ENCODE results near the gene PCDH9. TPM values are rescaled to one million over a fixed set of nuclear protein-coding genes. Genes with fewer than 3 reads are reported as not detected.

Gene PCDH9
- total RNA-seq, 1 donor from 2014 or later, result 33.8 TPM

- no peaks in the 10 kb centered on the region for H3K9me3 Mint-ChIP-seq (ENCODE audit: unreplicated experiment)
- TF ChIP-seq, protein P1, sequence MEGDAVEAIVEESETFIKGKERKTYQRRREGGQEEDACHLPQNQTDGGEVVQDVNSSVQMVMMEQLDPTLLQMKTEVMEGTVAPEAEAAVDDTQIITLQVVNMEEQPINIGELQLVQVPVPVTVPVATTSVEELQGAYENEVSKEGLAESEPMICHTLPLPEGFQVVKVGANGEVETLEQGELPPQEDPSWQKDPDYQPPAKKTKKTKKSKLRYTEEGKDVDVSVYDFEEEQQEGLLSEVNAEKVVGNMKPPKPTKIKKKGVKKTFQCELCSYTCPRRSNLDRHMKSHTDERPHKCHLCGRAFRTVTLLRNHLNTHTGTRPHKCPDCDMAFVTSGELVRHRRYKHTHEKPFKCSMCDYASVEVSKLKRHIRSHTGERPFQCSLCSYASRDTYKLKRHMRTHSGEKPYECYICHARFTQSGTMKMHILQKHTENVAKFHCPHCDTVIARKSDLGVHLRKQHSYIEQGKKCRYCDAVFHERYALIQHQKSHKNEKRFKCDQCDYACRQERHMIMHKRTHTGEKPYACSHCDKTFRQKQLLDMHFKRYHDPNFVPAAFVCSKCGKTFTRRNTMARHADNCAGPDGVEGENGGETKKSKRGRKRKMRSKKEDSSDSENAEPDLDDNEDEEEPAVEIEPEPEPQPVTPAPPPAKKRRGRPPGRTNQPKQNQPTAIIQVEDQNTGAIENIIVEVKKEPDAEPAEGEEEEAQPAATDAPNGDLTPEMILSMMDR (IDR thresholded peaks at IDR 0.05), result no peak
- no peaks in the 10 kb centered on the region for H3K4me1 Mint-ChIP-seq (ENCODE audit: unreplicated experiment)
- no peak overlapping the region for H3K27ac Mint-ChIP-seq (ENCODE audit: unreplicated experiment)
- H3K4me3 Mint-ChIP-seq (ENCODE audit: unreplicated experiment), result no peak overlapping the region
- no peaks in the 10 kb centered on the region for H3K36me3 Mint-ChIP-seq (ENCODE audit: unreplicated experiment)
- no peak for DNase-seq (ENCODE audit: extremely low spot score, unreplicated experiment)
- H3K27me3 Mint-ChIP-seq (ENCODE audit: unreplicated experiment), result no peaks in the 10 kb centered on the region
Observed at GRCh38 chr13:66805657-66806056, 424.5 kb downstream of the PCDH9 start.

DNA sequence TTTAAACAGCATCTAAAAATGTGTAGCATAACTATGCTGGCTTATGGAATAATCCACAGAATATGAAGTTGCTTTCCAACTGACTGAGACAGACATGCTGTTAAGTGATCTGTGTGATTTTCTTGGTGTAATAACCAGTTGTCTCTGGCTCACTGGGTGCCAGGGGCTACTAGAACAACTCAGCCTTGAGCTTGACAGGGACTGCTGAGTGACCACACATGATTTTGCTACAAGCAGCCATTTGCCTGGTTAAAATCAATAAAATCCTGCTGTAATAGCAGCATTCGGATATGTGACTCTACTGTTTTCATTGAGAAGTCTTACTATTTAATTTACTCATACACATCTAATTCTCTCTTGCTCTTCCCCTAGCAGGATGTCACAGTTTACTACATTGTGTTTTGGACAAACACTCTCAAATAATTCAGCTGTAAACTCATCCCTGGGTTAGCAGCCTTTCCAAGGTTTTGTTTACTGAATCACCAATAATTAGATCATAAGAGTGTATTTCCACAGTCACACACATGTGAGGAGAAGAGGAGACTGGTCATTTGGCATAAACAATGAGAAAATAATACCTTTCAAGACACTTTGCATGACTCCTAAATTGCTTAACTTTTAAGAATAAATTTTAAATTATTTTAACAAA lies 426.2 kb downstream of the PCDH9 start:
- TF ChIP-seq, protein P1 (IDR thresholded peaks at IDR 0.05), result no peak
- H3K27ac Mint-ChIP-seq (ENCODE audit: unreplicated experiment), result no peak overlapping the region
- DNase-seq (ENCODE audit: extremely low spot score, unreplicated experiment), result no peak
- no peak overlapping the region for H3K4me3 Mint-ChIP-seq (ENCODE audit: unreplicated experiment)
- H3K4me1 Mint-ChIP-seq (ENCODE audit: unreplicated experiment), result no peaks in the 10 kb centered on the region
- H3K9me3 Mint-ChIP-seq (ENCODE audit: unreplicated experiment), result no peaks in the 10 kb centered on the region
- no peaks in the 10 kb centered on the region for H3K36me3 Mint-ChIP-seq (ENCODE audit: unreplicated experiment)
- H3K27me3 Mint-ChIP-seq (ENCODE audit: unreplicated experiment), result no peaks in the 10 kb centered on the region

DNA sequence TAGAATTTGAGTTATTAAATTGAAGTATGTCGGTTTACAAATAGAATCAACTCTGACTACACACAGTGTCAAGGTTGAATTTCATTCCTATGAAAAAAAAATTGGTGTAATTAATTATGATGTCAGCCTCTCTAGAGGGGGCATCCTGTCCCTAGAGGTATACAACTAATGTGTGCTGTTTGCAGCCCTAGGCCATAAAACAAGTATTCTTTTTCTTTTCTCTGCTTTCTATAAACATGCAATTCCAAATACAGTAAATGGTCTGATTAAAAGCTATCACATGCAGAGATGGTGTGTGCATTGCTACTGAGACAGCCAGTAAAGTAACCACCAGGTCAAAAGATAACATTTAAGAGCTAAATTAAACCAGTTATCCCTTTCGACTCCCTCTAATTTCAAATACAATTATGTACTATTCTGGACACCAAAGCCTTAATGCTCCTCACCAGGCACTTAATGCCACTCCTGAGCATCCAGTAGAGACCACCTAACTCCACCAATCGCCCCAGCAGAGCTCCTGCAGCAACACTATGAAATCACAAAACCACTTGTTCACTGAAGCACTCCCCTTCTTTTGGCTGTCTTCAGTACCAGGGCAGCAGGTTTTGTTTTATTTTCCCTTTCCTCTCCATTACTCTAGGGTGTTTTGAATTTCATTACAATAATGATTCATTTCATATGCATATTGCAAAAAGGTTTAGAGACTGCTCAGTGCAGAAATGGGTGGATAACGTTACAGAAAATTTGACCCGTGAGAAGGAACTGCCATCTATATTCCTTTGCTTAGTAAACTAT lies 426.9 kb downstream of the PCDH9 start:
- Mint-ChIP-seq H3K4me1 (ENCODE audit: unreplicated experiment) (no peaks in the 10 kb centered on the region), H3K9me3 (ENCODE audit: unreplicated experiment) (no peaks in the 10 kb centered on the region), H3K27me3 (ENCODE audit: unreplicated experiment) (no peaks in the 10 kb centered on the region), H3K4me3 (ENCODE audit: unreplicated experiment) (no peak overlapping the region), H3K36me3 (ENCODE audit: unreplicated experiment) (no peaks in the 10 kb centered on the region), H3K27ac (ENCODE audit: unreplicated experiment) (no peak overlapping the region)
- TF ChIP-seq, protein P1 (IDR thresholded peaks at IDR 0.05), result no peak
- DNase-seq (ENCODE audit: extremely low spot score, unreplicated experiment), result no peak

GRCh38 chr13:66795636-66796035 lies 434.5 kb downstream of the PCDH9 start:
- no peak for DNase-seq (ENCODE audit: extremely low spot score, unreplicated experiment)
- Mint-ChIP-seq H3K9me3 (ENCODE audit: unreplicated experiment) (no peaks in the 10 kb centered on the region), H3K27me3 (ENCODE audit: unreplicated experiment) (no peaks in the 10 kb centered on the region), H3K4me1 (ENCODE audit: unreplicated experiment) (no peaks in the 10 kb centered on the region), H3K27ac (ENCODE audit: unreplicated experiment) (no peak overlapping the region), H3K4me3 (ENCODE audit: unreplicated experiment) (no peak overlapping the region), H3K36me3 (ENCODE audit: unreplicated experiment) (no peaks in the 10 kb centered on the region)
- TF ChIP-seq, protein P1 (IDR thresholded peaks at IDR 0.05), result no peak

DNA sequence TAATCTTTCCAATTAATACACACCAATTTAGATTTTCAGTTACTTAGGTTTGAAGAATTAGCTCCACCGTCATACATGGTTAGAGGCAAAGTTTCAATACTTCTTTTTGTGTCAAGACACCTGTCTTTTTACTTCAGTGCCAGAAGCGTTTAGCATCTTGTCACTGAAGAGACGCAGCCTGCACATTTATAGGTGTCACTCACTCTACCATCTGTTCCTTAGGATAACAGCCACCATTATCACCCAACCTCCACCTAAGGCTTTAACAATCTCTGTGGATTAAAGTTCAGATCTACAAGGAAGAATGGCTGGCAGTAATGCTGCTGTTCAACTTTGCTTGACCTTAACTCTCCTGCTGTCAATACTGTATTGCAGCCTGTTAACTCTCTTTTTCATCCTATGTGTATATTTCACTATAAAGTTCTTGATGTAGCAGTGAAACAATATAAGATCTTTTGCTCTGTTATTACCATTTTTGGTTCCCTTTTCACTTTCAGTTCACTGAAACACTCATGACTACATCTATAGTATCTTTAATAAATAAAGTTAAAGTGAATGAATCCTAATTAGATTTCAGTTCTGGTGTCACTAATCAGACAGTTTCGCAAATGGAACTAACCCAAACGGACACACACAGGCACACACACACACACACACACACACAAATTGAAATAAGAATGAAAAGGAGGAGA lies 435.6 kb downstream of the PCDH9 start:
- Mint-ChIP-seq H3K4me3 (ENCODE audit: unreplicated experiment) (no peak overlapping the region), H3K36me3 (ENCODE audit: unreplicated experiment) (no peaks in the 10 kb centered on the region), H3K27me3 (ENCODE audit: unreplicated experiment) (no peaks in the 10 kb centered on the region), H3K4me1 (ENCODE audit: unreplicated experiment) (no peaks in the 10 kb centered on the region), H3K9me3 (ENCODE audit: unreplicated experiment) (no peaks in the 10 kb centered on the region), H3K27ac (ENCODE audit: unreplicated experiment) (no peak overlapping the region)
- TF ChIP-seq, protein P1 (IDR thresholded peaks at IDR 0.05), result no peak
- no peak for DNase-seq (ENCODE audit: extremely low spot score, unreplicated experiment)
